Raji (cell line): ENCODE results near the gene VPS51.

Experiments
- POLR2A ChIP-seq: IDR thresholded peaks from 2 replicates; pipeline ENCODE4 v1.6.1; 2011; ENCODE audit warnings: low read depth, low read length, control low read depth; ENCODE audit not compliant: insufficient read depth

Gene VPS51

GRCh38 chr11:65095974-65096806 is at the start of gene VPS51:
Gene VPS51, plus strand, starts transcription at chr11:65096214. Its CDS starts 37 bp downstream, at chr11:65096251.
- peak; percentile 88 for TF ChIP-seq POLR2A

GRCh38 chr11:65047581-65048422 is 48.2 kb upstream of the VPS51 start:
- TF ChIP-seq POLR2A = no peak

- TF ChIP-seq POLR2A = no peak
Observed at GRCh38 chr11:65051398-65051858, 44.6 kb upstream of the VPS51 start.

- no peak for TF ChIP-seq POLR2A
Observed at GRCh38 chr11:65053827-65054508, 42.0 kb upstream of the VPS51 start.

- no peak for TF ChIP-seq POLR2A
Observed at GRCh38 chr11:65055538-65055937, 40.5 kb upstream of the VPS51 start.

- TF ChIP-seq POLR2A = no peak
Observed at GRCh38 chr11:65056999-65057398, 39.0 kb upstream of the VPS51 start.

GRCh38 chr11:65057526-65057925 is 38.5 kb upstream of the VPS51 start:
- TF ChIP-seq POLR2A = no peak

GRCh38 chr11:65058012-65058411 is 38.0 kb upstream of the VPS51 start:
- TF ChIP-seq POLR2A = no peak

GRCh38 chr11:65058419-65059054 is 37.5 kb upstream of the VPS51 start, which contains the start of gene NAALADL1:
Gene NAALADL1, minus strand, starts transcription at chr11:65058553. Its CDS starts 32 bp downstream, at chr11:65058521.
- no peak for TF ChIP-seq POLR2A

GRCh38 chr11:65059523-65059922 is 36.5 kb upstream of the VPS51 start:
- no peak for TF ChIP-seq POLR2A

- no peak for TF ChIP-seq POLR2A
Observed at GRCh38 chr11:65059959-65060824, 35.8 kb upstream of the VPS51 start.

GRCh38 chr11:65060913-65061408 is 35.1 kb upstream of the VPS51 start:
- TF ChIP-seq POLR2A = no peak

- TF ChIP-seq POLR2A = no peak
Observed at GRCh38 chr11:65063532-65063931, 32.5 kb upstream of the VPS51 start.

GRCh38 chr11:65064847-65065240 is 31.2 kb upstream of the VPS51 start:
- no peak for TF ChIP-seq POLR2A
